MCF 10A (cell line): ENCODE data around the gene EWSR1. TPM values are rescaled to one million over a fixed set of nuclear protein-coding genes. Genes with fewer than 3 reads are reported as not detected.

ENCODE experiments used
- BruUV-seq: library from RNA; stranded (reverse); fragments of 400-500 nt; replicated peaks from 2 replicates; lab custom pipeline; 2021; lab: Mats Ljungman, UMichigan
- CTCF ChIA-PET: fragments of 300-600 bp; sonication (Branson Sonifier 250); formaldehyde crosslinking; extraction: SDS; loops from one replicate; lab custom pipeline; 2021; ENCODE audit warnings: antibody characterized with exemption, inconsistent platforms; lab: Yijun Ruan, JAX
- POLR2A ChIA-PET: fragments of 300-600, 350-650 bp; sonication (Branson Sonifier 250); formaldehyde crosslinking; extraction: SDS; loops from one replicate; lab custom pipeline; 2020; ENCODE audit warnings: antibody characterized with exemption, inconsistent platforms; lab: Yijun Ruan, JAX
- DNase-seq: peaks from one replicate; pipeline ENCODE4 v3.0.0-alpha.2; 2018; ENCODE audit not compliant: unreplicated experiment
- H3K27ac Mint-ChIP-seq: one replicate; pipeline ENCODE4 v1.8.0; 2022; ENCODE audit warnings: mild to moderate bottlenecking, low read depth, mixed read lengths; ENCODE audit not compliant: unreplicated experiment
- H3K27me3 Mint-ChIP-seq: one replicate; pipeline ENCODE4 v1.8.0; 2022; ENCODE audit warnings: mixed read lengths; ENCODE audit not compliant: insufficient read depth, unreplicated experiment
- H3K36me3 Mint-ChIP-seq: one replicate; pipeline ENCODE4 v1.8.0; 2022; ENCODE audit warnings: mild to moderate bottlenecking, moderate library complexity, mixed read lengths; ENCODE audit not compliant: insufficient read depth, unreplicated experiment
- H3K4me1 Mint-ChIP-seq: one replicate; pipeline ENCODE4 v1.8.0; 2022; ENCODE audit warnings: mixed read lengths; ENCODE audit not compliant: insufficient read depth, unreplicated experiment
- H3K4me3 Mint-ChIP-seq: one replicate; pipeline ENCODE4 v1.8.0; 2022; ENCODE audit warnings: mild to moderate bottlenecking, moderate library complexity, mixed read lengths; ENCODE audit not compliant: unreplicated experiment
- H3K9me3 Mint-ChIP-seq: one replicate; pipeline ENCODE4 v1.8.0; 2022; ENCODE audit warnings: mixed read lengths; ENCODE audit not compliant: unreplicated experiment
- CTCF ChIP-seq: fragments of 200-600 bp; IDR thresholded peaks from one replicate; pipeline ENCODE4 v1.8.0; 2022; ENCODE audit warnings: antibody characterized with exemption, mild to moderate bottlenecking; ENCODE audit not compliant: unreplicated experiment
- intact Hi-C: fragments of 100-400 bp; cut with micrococcal nuclease; formaldehyde crosslinking; loops from 2 replicates; pipeline ENCODE4 v1.14.1; 2022
- total RNA-seq: library from RNA; stranded (reverse); gene quantifications from 2 replicates; pipeline ENCODE4 v1.2.3, GENCODE V29; 2022

Gene EWSR1
- total RNA-seq, 1 experiment from 2014 or later: 486 TPM

- H3K36me3 Mint-ChIP-seq: no peaks in the 10 kb centered on the region
- ChIA-PET CTCF (interaction anchor here (3.3 kb wide), 1 partner anchor 11 kb away, joined by 17 read pairs; no protein-coding TSS in a partner anchor), POLR2A (interaction anchor here (1.4 kb wide), 1 partner anchor 10 kb away, joined by 3 read pairs; no protein-coding TSS in a partner anchor)
- peaks cover 11% of the 10 kb centered on the region for H3K27me3 Mint-ChIP-seq
- no TSS peak for BruUV-seq
- H3K4me3 Mint-ChIP-seq: no peak overlapping the region
- H3K27ac Mint-ChIP-seq: no peak overlapping the region
- TF ChIP-seq CTCF: no peak
- intact Hi-C loops: no loop called here
- H3K9me3 Mint-ChIP-seq: no peaks in the 10 kb centered on the region
- DNase-seq: no peak
- H3K4me1 Mint-ChIP-seq: no peaks in the 10 kb centered on the region
Observed at GRCh38 chr22:29256606-29257325, 11.3 kb upstream of the EWSR1 start.

- no peak overlapping the region for H3K4me3 Mint-ChIP-seq
- H3K4me1 Mint-ChIP-seq: no peaks in the 10 kb centered on the region
- DNase-seq: no peak
- ChIA-PET CTCF (interaction anchor here (3.3 kb wide), 1 partner anchor 12 kb away, joined by 17 read pairs; no protein-coding TSS in a partner anchor), POLR2A (interaction anchor here (1.4 kb wide), 1 partner anchor 9 kb away, joined by 3 read pairs; no protein-coding TSS in a partner anchor)
- H3K9me3 Mint-ChIP-seq: no peaks in the 10 kb centered on the region
- H3K36me3 Mint-ChIP-seq: peaks cover 5% of the 10 kb centered on the region
- peaks cover 1% of the 10 kb centered on the region for H3K27me3 Mint-ChIP-seq
- BruUV-seq: no TSS peak
- H3K27ac Mint-ChIP-seq: no peak overlapping the region
- intact Hi-C loops: no loop called here
- no peak for TF ChIP-seq CTCF
Observed at GRCh38 chr22:29257751-29258181, 10.3 kb upstream of the EWSR1 start.

GRCh38 chr22:29258407-29259252, 9.4 kb upstream of the EWSR1 start:
- DNase-seq: no peak
- no TSS peak for BruUV-seq
- intact Hi-C loops: no loop called here
- H3K4me3 Mint-ChIP-seq: no peak overlapping the region
- no peak for TF ChIP-seq CTCF
- POLR2A ChIA-PET: no interaction called here
- H3K36me3 Mint-ChIP-seq: peaks cover 5% of the 10 kb centered on the region
- H3K27me3 Mint-ChIP-seq: no peaks in the 10 kb centered on the region
- no peaks in the 10 kb centered on the region for H3K4me1 Mint-ChIP-seq
- CTCF ChIA-PET: interaction anchor here (3.3 kb wide), 1 partner anchor 13 kb away, joined by 17 read pairs; no protein-coding TSS in a partner anchor
- no peaks in the 10 kb centered on the region for H3K9me3 Mint-ChIP-seq
- no peak overlapping the region for H3K27ac Mint-ChIP-seq
